VCaP (cell line): Measurements from ENCODE around the gene SPATA6.
"Not testable (repeated sequence)": the region's sequence is repeated elsewhere in the genome, so short reads cannot be mapped to it uniquely, and the experiment has no call there.

Source experiments
- H3K27ac ChIP-seq: fragments of 450-650 bp; 2 replicates; pipeline ENCODE4 v1.5.1; 2017
- TF ChIP-seq, protein P1 (sequence below): fragments of 450-650 bp; conservative IDR thresholded peaks from 2 replicates; pipeline ENCODE4 v1.5.1; 2017; ENCODE audit warnings: mild to moderate bottlenecking, moderate library complexity

SPATA6 gene

DNA sequence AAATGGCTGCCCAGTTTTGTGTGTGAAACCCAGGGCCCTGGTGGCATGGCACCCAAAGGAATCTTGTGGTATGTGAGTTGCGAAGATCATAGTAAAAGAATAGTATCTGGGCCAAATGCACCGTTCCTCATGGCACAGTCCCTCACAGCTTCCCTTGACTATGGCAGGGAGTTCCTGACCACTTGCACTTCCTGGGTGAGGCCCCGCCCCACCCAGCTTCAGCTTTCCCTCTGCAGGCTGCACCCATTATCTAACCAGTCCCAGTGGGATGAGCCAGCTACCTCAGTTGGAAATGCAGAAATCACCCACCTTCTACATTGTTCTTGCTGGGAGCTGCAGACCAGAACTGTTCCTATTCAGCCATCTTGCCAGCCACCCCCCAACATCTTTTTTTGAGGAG is 186.5 kb downstream of the SPATA6 start:
- TF ChIP-seq, protein P1, sequence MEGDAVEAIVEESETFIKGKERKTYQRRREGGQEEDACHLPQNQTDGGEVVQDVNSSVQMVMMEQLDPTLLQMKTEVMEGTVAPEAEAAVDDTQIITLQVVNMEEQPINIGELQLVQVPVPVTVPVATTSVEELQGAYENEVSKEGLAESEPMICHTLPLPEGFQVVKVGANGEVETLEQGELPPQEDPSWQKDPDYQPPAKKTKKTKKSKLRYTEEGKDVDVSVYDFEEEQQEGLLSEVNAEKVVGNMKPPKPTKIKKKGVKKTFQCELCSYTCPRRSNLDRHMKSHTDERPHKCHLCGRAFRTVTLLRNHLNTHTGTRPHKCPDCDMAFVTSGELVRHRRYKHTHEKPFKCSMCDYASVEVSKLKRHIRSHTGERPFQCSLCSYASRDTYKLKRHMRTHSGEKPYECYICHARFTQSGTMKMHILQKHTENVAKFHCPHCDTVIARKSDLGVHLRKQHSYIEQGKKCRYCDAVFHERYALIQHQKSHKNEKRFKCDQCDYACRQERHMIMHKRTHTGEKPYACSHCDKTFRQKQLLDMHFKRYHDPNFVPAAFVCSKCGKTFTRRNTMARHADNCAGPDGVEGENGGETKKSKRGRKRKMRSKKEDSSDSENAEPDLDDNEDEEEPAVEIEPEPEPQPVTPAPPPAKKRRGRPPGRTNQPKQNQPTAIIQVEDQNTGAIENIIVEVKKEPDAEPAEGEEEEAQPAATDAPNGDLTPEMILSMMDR: no peak
- no peak overlapping the region for H3K27ac ChIP-seq

DNA sequence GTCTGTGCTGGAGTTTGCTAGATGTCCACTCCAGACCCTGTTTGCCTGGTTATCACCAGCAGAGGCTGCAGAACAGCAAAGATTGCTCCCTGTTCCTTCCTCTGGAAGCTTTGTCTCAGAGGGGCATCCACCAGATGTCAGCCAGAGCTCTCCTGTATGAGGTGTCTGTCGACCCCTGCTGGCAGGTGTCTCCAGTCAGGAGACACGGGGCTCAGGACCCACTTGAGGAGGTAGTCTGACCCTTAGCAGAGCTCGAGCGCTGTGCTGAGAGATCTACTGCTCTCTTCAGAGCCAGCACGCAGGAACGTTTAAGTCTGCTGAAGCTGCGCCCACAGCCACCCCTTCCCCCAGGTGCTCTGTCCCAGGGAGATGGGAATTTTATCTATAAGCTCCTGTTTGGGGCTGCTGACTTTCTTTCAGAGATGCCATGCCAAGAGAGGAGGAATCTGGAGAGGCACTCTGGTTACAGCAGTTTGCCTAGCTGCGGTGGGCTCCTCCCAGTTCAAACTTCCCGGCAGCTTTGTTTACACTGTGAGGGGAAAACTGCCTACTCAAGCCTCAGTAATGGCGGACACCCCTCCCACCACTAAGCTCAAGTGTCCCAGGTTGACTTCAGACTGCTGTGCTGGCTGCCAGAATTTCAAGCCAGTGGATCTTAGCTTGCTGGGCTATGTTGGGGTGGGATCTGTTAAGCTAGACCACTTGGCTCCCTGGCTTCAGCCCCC is 187.1 kb downstream of the SPATA6 start:
- H3K27ac ChIP-seq: not testable (repeated sequence)

DNA sequence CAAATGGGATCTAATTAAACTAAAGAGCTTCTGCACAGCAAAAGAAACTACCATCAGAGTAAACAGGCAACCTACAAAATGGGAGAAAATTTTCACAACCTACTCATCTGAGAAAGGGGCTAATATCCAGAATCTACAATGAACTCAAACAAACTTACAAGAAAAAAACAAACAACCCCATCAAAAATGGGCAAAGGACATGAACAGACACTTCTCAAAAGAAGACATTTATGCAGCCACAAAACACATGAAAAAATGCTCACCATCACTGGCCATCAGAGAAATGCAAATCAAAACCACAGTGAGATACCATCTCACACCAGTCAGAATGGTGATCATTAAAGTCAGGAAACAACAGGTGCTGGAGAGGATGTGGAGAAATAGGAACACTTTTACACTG is 189.7 kb downstream of the SPATA6 start:
- H3K27ac ChIP-seq: not testable (repeated sequence)

DNA sequence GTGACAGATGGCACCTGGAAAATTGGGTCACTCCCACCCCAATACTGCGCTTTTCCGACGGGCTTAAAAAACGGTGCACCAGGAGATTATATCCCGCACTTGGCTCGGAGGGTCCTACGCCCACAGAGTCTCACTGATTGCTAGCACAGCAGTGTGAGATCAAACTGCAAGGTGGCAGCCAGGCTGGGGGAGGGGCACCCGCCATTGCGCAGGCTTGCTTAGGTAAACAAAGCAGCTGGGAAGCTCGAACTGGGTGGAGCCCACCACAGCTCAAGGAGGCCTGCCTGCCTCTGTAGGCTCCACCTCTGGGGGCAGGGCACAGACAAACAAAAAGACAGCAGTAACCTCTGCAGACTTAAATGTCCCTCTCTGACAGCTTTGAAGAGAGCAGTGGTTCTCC is 194.6 kb downstream of the SPATA6 start:
- not testable (repeated sequence) for H3K27ac ChIP-seq

DNA sequence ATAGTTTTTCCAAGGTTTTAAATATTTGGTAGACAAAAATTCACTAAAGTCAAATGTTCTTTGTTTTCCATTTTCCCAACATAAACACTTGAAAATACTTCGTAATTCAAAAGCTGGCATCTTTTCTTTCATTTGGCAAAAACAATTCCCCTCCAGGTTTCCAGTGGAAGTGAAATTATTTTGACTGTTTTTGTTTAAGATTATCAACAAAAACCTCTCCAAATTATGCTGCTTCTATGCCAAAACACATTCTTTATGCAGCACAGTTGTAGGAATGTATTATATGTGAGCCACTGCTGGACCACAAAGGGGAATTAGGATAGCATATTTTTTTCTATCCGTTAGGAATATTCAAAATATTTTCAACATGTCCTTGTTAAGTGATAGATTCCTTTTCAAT is 205.4 kb downstream of the SPATA6 start:
- TF ChIP-seq, protein P1: no peak
- H3K27ac ChIP-seq: no peak overlapping the region

DNA sequence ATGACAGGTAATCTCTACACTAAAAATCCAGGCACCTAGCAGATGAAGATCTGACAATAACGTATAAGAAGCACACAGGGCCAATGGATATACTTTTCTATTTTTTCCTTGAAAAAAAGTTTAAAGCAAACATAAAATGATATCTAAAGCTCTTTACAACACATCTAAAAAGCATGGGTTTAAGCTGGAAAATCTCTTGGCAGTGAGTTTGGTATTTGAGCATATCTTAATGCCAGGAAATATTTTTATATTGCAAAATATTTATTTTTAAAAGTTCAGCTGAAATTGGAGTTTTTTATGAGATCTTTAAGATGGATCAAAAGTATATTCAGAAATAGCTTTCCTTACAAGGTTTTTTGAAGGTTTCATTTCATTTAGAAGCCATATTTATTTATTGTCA is 209.0 kb downstream of the SPATA6 start:
- TF ChIP-seq, protein P1: no peak
- H3K27ac ChIP-seq: no peak overlapping the region

DNA sequence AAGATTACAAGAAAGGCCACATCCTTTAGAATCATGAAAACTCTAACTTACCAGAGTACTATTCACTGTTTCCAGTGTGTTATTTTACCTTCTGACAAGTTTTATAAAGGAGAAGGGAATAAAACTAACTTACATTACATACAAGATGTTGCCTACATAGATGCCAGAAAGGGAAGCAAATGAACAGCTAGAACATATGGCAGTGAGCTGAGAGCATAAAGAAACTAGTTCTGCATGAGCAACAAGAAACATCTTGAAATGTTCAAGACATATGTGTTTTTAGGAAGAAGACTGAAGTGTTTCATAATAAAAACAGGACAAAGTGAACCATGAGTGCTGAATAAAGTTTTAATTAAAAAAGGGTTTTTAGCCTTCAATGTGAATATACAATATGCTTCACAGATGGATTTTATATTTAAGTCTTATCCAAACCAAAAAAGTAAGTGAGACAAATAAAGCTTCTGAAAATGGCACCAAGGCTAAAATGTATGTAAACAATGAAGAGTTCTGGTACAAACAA is 210.1 kb downstream of the SPATA6 start:
- TF ChIP-seq, protein P1: no peak

DNA sequence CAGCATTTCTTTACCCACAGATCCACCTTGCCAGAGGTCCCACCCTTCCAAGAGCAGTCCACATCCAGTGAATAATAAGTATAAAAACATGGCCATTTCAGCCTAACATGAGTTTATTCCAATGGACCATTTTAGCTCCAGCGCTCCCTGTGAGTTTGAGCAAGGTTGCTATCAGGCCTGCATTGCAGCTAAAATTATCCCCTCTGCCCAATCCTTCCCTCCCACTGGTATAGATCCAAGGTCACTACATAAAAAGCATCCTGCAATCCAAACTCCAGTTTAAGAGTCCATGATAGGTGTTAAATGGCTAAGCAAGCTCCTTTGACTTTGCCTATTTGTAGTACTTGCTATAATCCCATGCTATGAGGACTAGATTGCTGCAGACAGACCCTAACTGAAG is 213.9 kb downstream of the SPATA6 start:
- TF ChIP-seq, protein P1: no peak
- H3K27ac ChIP-seq: no peak overlapping the region

More for the DNA sequence above, 210.1 kb downstream of the SPATA6 start:
- no peak overlapping the region for H3K27ac ChIP-seq

DNA sequence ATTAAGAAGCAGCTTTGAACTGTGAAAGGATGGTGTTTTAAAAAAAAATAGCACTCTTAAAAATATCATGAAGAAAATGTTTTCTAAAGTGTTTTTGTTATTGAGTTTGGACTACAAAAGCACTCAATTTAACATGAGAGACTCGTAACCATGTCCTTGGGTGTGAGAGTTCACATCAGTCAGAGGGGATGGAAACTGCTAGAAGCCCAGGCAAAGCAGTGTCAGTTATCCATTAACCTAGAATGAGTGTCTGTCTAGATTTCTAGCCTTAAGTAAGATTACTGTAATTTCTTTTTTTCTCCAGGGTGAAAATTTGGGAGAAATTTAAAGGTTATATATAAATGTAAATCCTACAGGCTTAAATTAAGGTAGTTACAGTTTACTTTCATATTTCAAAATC is 217.8 kb downstream of the SPATA6 start:
- no peak overlapping the region for H3K27ac ChIP-seq
- TF ChIP-seq, protein P1: no peak
